SH-SY5Y (cell line): ENCODE results near the gene ZNF362.

Experiments
- GATA2 ChIP-seq: IDR thresholded peaks from 2 replicates; pipeline ENCODE4 v1.6.1; 2011; ENCODE audit warnings: mild to moderate bottlenecking, low read depth, low read length
- GATA3 ChIP-seq: IDR thresholded peaks from 2 replicates; pipeline ENCODE4 v1.6.1; 2011; ENCODE audit warnings: low read depth, mild to moderate bottlenecking, low read length, moderate library complexity

- TF ChIP-seq GATA2 (no peak), GATA3 (no peak)
Observed at GRCh38 chr1:33242652-33243051, 13.6 kb upstream of the ZNF362 start.
